Measurements from ENCODE around the gene MMS22L.

Gene MMS22L

GRCh38 chr6:97282726-97283617 is at the start of gene MMS22L:
Gene MMS22L, minus strand, starts transcription at chr6:97283216. Its CDS starts 739 bp downstream, at chr6:97282477.
- peak; percentile 84 for DNase-seq

GRCh38 chr6:97322811-97323210 is 39.8 kb upstream of the MMS22L start:
- DNase-seq: no peak

- no peak for DNase-seq
Observed at GRCh38 chr6:97322226-97322625, 39.2 kb upstream of the MMS22L start.

GRCh38 chr6:97316978-97317377 is 34.0 kb upstream of the MMS22L start:
- DNase-seq: no peak

- DNase-seq: no peak
Observed at GRCh38 chr6:97312241-97312640, 29.2 kb upstream of the MMS22L start.

GRCh38 chr6:97306544-97307320 is 23.7 kb upstream of the MMS22L start:
- no peak for DNase-seq

- no peak for DNase-seq
Observed at GRCh38 chr6:97305414-97306066, 22.5 kb upstream of the MMS22L start.

- no peak for DNase-seq
Observed at GRCh38 chr6:97304701-97305100, 21.7 kb upstream of the MMS22L start.

- no peak for DNase-seq
Observed at GRCh38 chr6:97294451-97294850, 11.4 kb upstream of the MMS22L start.

GRCh38 chr6:97293198-97293696 is 10.2 kb upstream of the MMS22L start:
- DNase-seq: no peak

GRCh38 chr6:97292671-97293070 is 9.7 kb upstream of the MMS22L start:
- no peak for DNase-seq

- no peak for DNase-seq
Observed at GRCh38 chr6:97291896-97292295, 8.9 kb upstream of the MMS22L start.

- DNase-seq: no peak
Observed at GRCh38 chr6:97289332-97289731, 6.3 kb upstream of the MMS22L start.

GRCh38 chr6:97288188-97288587 is 5.2 kb upstream of the MMS22L start:
- DNase-seq: no peak

- DNase-seq: no peak
Observed at GRCh38 chr6:97282238-97282725, 734 bp downstream of the MMS22L start.

GRCh38 chr6:97280766-97281165 is 2.2 kb downstream of the MMS22L start:
- no peak for DNase-seq

GRCh38 chr6:97275804-97276203 is 7.2 kb downstream of the MMS22L start:
- no peak for DNase-seq

- DNase-seq: no peak
Observed at GRCh38 chr6:97269821-97270220, 13.2 kb downstream of the MMS22L start.

GRCh38 chr6:97262676-97263075 is 20.3 kb downstream of the MMS22L start:
- no peak for DNase-seq

GRCh38 chr6:97246842-97247241 is 36.2 kb downstream of the MMS22L start:
- no peak for DNase-seq

- no peak for DNase-seq
Observed at GRCh38 chr6:97240222-97240621, 42.8 kb downstream of the MMS22L start.

- DNase-seq: no peak
Observed at GRCh38 chr6:97231911-97232310, 51.1 kb downstream of the MMS22L start.

- no peak for DNase-seq
Observed at GRCh38 chr6:97222903-97223302, 60.1 kb downstream of the MMS22L start.

Data from NCI-H2029 treated with DMSO at 0.1 percent for 48 hours (cell line).